ENCODE measurements around the gene CDH2. TPM values are rescaled to one million over a fixed set of nuclear protein-coding genes. Genes with fewer than 3 reads are reported as not detected.

The CDH2 gene
- total RNA-seq, 1 donor from 2014 or later = 0.07 TPM

- no peak overlapping the region for H3K27ac Mint-ChIP-seq
- H3K36me3 Mint-ChIP-seq (ENCODE audit: low read depth) = no peaks in the 10 kb centered on the region
- H3K4me1 Mint-ChIP-seq = no peaks in the 10 kb centered on the region
- DNase-seq = no peak
- no peaks in the 10 kb centered on the region for H3K9me3 Mint-ChIP-seq
- no peaks in the 10 kb centered on the region for H3K27me3 Mint-ChIP-seq
- intact Hi-C loops (cut with micrococcal nuclease) = no loop called here
- H3K4me3 Mint-ChIP-seq = no peak overlapping the region
These were observed 131.6 kb downstream of the CDH2 start for GRCh38 chr18:28045176-28045810.

GRCh38 chr18:28044036-28044435 lies 132.9 kb downstream of the CDH2 start:
- H3K4me1 Mint-ChIP-seq = no peaks in the 10 kb centered on the region
- no peaks in the 10 kb centered on the region for H3K9me3 Mint-ChIP-seq
- DNase-seq = no peak
- H3K27ac Mint-ChIP-seq = no peak overlapping the region
- H3K4me3 Mint-ChIP-seq = no peak overlapping the region
- intact Hi-C loops (cut with micrococcal nuclease) = no loop called here
- no peaks in the 10 kb centered on the region for H3K36me3 Mint-ChIP-seq (ENCODE audit: low read depth)
- H3K27me3 Mint-ChIP-seq = no peaks in the 10 kb centered on the region

- H3K27me3 Mint-ChIP-seq = no peaks in the 10 kb centered on the region
- H3K27ac Mint-ChIP-seq = no peak overlapping the region
These were observed 133.3 kb downstream of the CDH2 start for GRCh38 chr18:28043631-28044030.

GRCh38 chr18:28041366-28041765 lies 135.6 kb downstream of the CDH2 start:
- Mint-ChIP-seq H3K27me3 (no peaks in the 10 kb centered on the region), H3K27ac (no peak overlapping the region), H3K9me3 (no peaks in the 10 kb centered on the region), H3K4me1 (no peaks in the 10 kb centered on the region), H3K36me3 (ENCODE audit: low read depth) (no peaks in the 10 kb centered on the region), H3K4me3 (no peak overlapping the region)
- no peak for DNase-seq
- intact Hi-C loops (cut with micrococcal nuclease) = no loop called here

More at GRCh38 chr18:28043631-28044030, 133.3 kb downstream of the CDH2 start:
- no peak for DNase-seq
- no peaks in the 10 kb centered on the region for H3K36me3 Mint-ChIP-seq (ENCODE audit: low read depth)
- no peaks in the 10 kb centered on the region for H3K4me1 Mint-ChIP-seq
- intact Hi-C loops (cut with micrococcal nuclease) = no loop called here
- H3K4me3 Mint-ChIP-seq = no peak overlapping the region
- H3K9me3 Mint-ChIP-seq = no peaks in the 10 kb centered on the region

GRCh38 chr18:28040716-28041115 lies 136.2 kb downstream of the CDH2 start:
- Mint-ChIP-seq H3K4me1 (no peaks in the 10 kb centered on the region), H3K36me3 (ENCODE audit: low read depth) (no peaks in the 10 kb centered on the region), H3K9me3 (no peaks in the 10 kb centered on the region), H3K4me3 (no peak overlapping the region), H3K27ac (no peak overlapping the region), H3K27me3 (no peaks in the 10 kb centered on the region)
- no peak for DNase-seq
- intact Hi-C loops (cut with micrococcal nuclease) = no loop called here

- Mint-ChIP-seq H3K27me3 (no peaks in the 10 kb centered on the region), H3K36me3 (ENCODE audit: low read depth) (no peaks in the 10 kb centered on the region), H3K4me3 (no peak overlapping the region), H3K4me1 (no peaks in the 10 kb centered on the region), H3K9me3 (no peaks in the 10 kb centered on the region), H3K27ac (no peak overlapping the region)
- DNase-seq = no peak
- intact Hi-C loops (cut with micrococcal nuclease) = no loop called here
These were observed 136.7 kb downstream of the CDH2 start for GRCh38 chr18:28040211-28040610.

- intact Hi-C loops (cut with micrococcal nuclease) = no loop called here
- no peak for DNase-seq
- Mint-ChIP-seq H3K36me3 (ENCODE audit: low read depth) (no peaks in the 10 kb centered on the region), H3K27ac (no peak overlapping the region), H3K27me3 (no peaks in the 10 kb centered on the region), H3K9me3 (no peaks in the 10 kb centered on the region), H3K4me1 (no peaks in the 10 kb centered on the region), H3K4me3 (no peak overlapping the region)
These were observed 137.2 kb downstream of the CDH2 start for GRCh38 chr18:28039691-28040090.

- Mint-ChIP-seq H3K27ac (no peak overlapping the region), H3K4me3 (no peak overlapping the region), H3K9me3 (no peaks in the 10 kb centered on the region), H3K36me3 (ENCODE audit: low read depth) (no peaks in the 10 kb centered on the region), H3K4me1 (no peaks in the 10 kb centered on the region), H3K27me3 (no peaks in the 10 kb centered on the region)
- intact Hi-C loops (cut with micrococcal nuclease) = no loop called here
- DNase-seq = no peak
These were observed 137.9 kb downstream of the CDH2 start for GRCh38 chr18:28039078-28039477.

- Mint-ChIP-seq H3K4me1 (no peaks in the 10 kb centered on the region), H3K27ac (no peak overlapping the region), H3K4me3 (no peak overlapping the region), H3K27me3 (no peaks in the 10 kb centered on the region), H3K36me3 (ENCODE audit: low read depth) (no peaks in the 10 kb centered on the region), H3K9me3 (peaks cover 4% of the 10 kb centered on the region)
- intact Hi-C loops (cut with micrococcal nuclease) = no loop called here
- DNase-seq = no peak
These were observed 140.4 kb downstream of the CDH2 start for GRCh38 chr18:28036488-28036887.

- no peaks in the 10 kb centered on the region for H3K4me1 Mint-ChIP-seq
- no peak overlapping the region for H3K4me3 Mint-ChIP-seq
- H3K36me3 Mint-ChIP-seq (ENCODE audit: low read depth) = no peaks in the 10 kb centered on the region
- H3K27ac Mint-ChIP-seq = no peak overlapping the region
- H3K9me3 Mint-ChIP-seq = peaks cover 4% of the 10 kb centered on the region
- intact Hi-C loops (cut with micrococcal nuclease) = no loop called here
- no peaks in the 10 kb centered on the region for H3K27me3 Mint-ChIP-seq
- DNase-seq = no peak
These were observed 142.4 kb downstream of the CDH2 start for GRCh38 chr18:28034567-28034966.

- no peak overlapping the region for H3K4me3 Mint-ChIP-seq
- H3K27me3 Mint-ChIP-seq = no peaks in the 10 kb centered on the region
- intact Hi-C loops (cut with micrococcal nuclease) = no loop called here
- H3K27ac Mint-ChIP-seq = no peak overlapping the region
- no peak for DNase-seq
- peaks cover 4% of the 10 kb centered on the region for H3K9me3 Mint-ChIP-seq
- no peaks in the 10 kb centered on the region for H3K36me3 Mint-ChIP-seq (ENCODE audit: low read depth)
- no peaks in the 10 kb centered on the region for H3K4me1 Mint-ChIP-seq
These were observed 144.8 kb downstream of the CDH2 start for GRCh38 chr18:28032177-28032576.

- intact Hi-C loops (cut with micrococcal nuclease) = no loop called here
- no peak for DNase-seq
- no peaks in the 10 kb centered on the region for H3K27me3 Mint-ChIP-seq
- H3K27ac Mint-ChIP-seq = no peak overlapping the region
- no peak overlapping the region for H3K4me3 Mint-ChIP-seq
- peaks cover 4% of the 10 kb centered on the region for H3K9me3 Mint-ChIP-seq
- H3K36me3 Mint-ChIP-seq (ENCODE audit: low read depth) = no peaks in the 10 kb centered on the region
- H3K4me1 Mint-ChIP-seq = no peaks in the 10 kb centered on the region
These were observed 146.5 kb downstream of the CDH2 start for GRCh38 chr18:28030458-28030857.

- H3K4me3 Mint-ChIP-seq = no peak overlapping the region
- no peak for DNase-seq
- H3K9me3 Mint-ChIP-seq = peaks cover 2% of the 10 kb centered on the region
- intact Hi-C loops (cut with micrococcal nuclease) = no loop called here
- no peaks in the 10 kb centered on the region for H3K4me1 Mint-ChIP-seq
- no peaks in the 10 kb centered on the region for H3K27me3 Mint-ChIP-seq
- H3K36me3 Mint-ChIP-seq (ENCODE audit: low read depth) = no peaks in the 10 kb centered on the region
- no peak overlapping the region for H3K27ac Mint-ChIP-seq
These were observed 149.2 kb downstream of the CDH2 start for GRCh38 chr18:28027755-28028154.

GRCh38 chr18:28019425-28020108 lies 157.4 kb downstream of the CDH2 start:
- H3K27ac Mint-ChIP-seq = no peak overlapping the region

GRCh38 chr18:28018351-28018750 lies 158.6 kb downstream of the CDH2 start:
- Mint-ChIP-seq H3K27ac (no peak overlapping the region), H3K36me3 (ENCODE audit: low read depth) (no peaks in the 10 kb centered on the region), H3K27me3 (no peaks in the 10 kb centered on the region), H3K4me3 (no peak overlapping the region), H3K4me1 (no peaks in the 10 kb centered on the region), H3K9me3 (no peaks in the 10 kb centered on the region)
- intact Hi-C loops (cut with micrococcal nuclease) = no loop called here
- DNase-seq = no peak

More at GRCh38 chr18:28019425-28020108, 157.4 kb downstream of the CDH2 start:
- H3K27me3 Mint-ChIP-seq = no peaks in the 10 kb centered on the region
- H3K4me3 Mint-ChIP-seq = no peak overlapping the region
- H3K9me3 Mint-ChIP-seq = no peaks in the 10 kb centered on the region
- DNase-seq = no peak
- intact Hi-C loops (cut with micrococcal nuclease) = no loop called here
- no peaks in the 10 kb centered on the region for H3K4me1 Mint-ChIP-seq
- no peaks in the 10 kb centered on the region for H3K36me3 Mint-ChIP-seq (ENCODE audit: low read depth)
